Renal pelvis (tissue), 4 donors: ENCODE measurements around the gene EEF2KMT. TPM values are rescaled to one million over a fixed set of nuclear protein-coding genes. Genes with fewer than 3 reads are reported as not detected.
"Not testable (repeated sequence)": the region's sequence is repeated elsewhere in the genome, so short reads cannot be mapped to it uniquely, and the experiment has no call there.

Experiments
- DNase-seq: peaks from one replicate; pipeline ENCODE4 v3.0.0-alpha.2; 2013
- polyA plus RNA-seq, 3 donors: library from polyadenylated mRNA; unstranded; fragments of 120-200 nt; gene quantifications; one replicate each; pipeline ENCODE4 v1.2.1, GENCODE V29; 2013; ENCODE audit not compliant: insufficient read length in 3 of 3

The EEF2KMT gene
- polyA plus RNA-seq, 3 donors: 13.5 to 17.8 (median 14.0) TPM

- peak; percentile 67 for DNase-seq
Observed at GRCh38 chr16:5098221-5099159, 895 bp upstream of the EEF2KMT start.

- not testable (repeated sequence) for DNase-seq
Observed at GRCh38 chr16:5097061-5097469, 530 bp downstream of the EEF2KMT start.

- DNase-seq: not testable (repeated sequence)
Observed at GRCh38 chr16:5096437-5097060, 1.0 kb downstream of the EEF2KMT start.

- not testable (repeated sequence) for DNase-seq
Observed at GRCh38 chr16:5095145-5095830, 2.3 kb downstream of the EEF2KMT start.

- DNase-seq: not testable (repeated sequence)
Observed at GRCh38 chr16:5093746-5094145, 3.8 kb downstream of the EEF2KMT start.

GRCh38 chr16:5093081-5093480 lies 4.5 kb downstream of the EEF2KMT start:
- DNase-seq: not testable (repeated sequence)

- not testable (repeated sequence) for DNase-seq
Observed at GRCh38 chr16:5090592-5090991, 7.0 kb downstream of the EEF2KMT start.

- DNase-seq: not testable (repeated sequence)
Observed at GRCh38 chr16:5089911-5090555, 7.6 kb downstream of the EEF2KMT start.

GRCh38 chr16:5088936-5089335 lies 8.7 kb downstream of the EEF2KMT start:
- not testable (repeated sequence) for DNase-seq

- DNase-seq: not testable (repeated sequence)
Observed at GRCh38 chr16:5088086-5088790, 9.4 kb downstream of the EEF2KMT start.

GRCh38 chr16:5085716-5086115 lies 11.9 kb downstream of the EEF2KMT start:
- not testable (repeated sequence) for DNase-seq

GRCh38 chr16:5084802-5085201 lies 12.8 kb downstream of the EEF2KMT start:
- DNase-seq: not testable (repeated sequence)

GRCh38 chr16:5084099-5084731 lies 13.4 kb downstream of the EEF2KMT start:
- DNase-seq: not testable (repeated sequence)

GRCh38 chr16:5083646-5084045 lies 13.9 kb downstream of the EEF2KMT start:
- not testable (repeated sequence) for DNase-seq

GRCh38 chr16:5080996-5081395 lies 16.6 kb downstream of the EEF2KMT start:
- not testable (repeated sequence) for DNase-seq

GRCh38 chr16:5080461-5080860 lies 17.1 kb downstream of the EEF2KMT start:
- DNase-seq: not testable (repeated sequence)

- DNase-seq: no peak
Observed at GRCh38 chr16:5078626-5079025, 19.0 kb downstream of the EEF2KMT start.

GRCh38 chr16:5077304-5077703 lies 20.3 kb downstream of the EEF2KMT start:
- no peak for DNase-seq

GRCh38 chr16:5075637-5076036 lies 22.0 kb downstream of the EEF2KMT start:
- no peak for DNase-seq

- DNase-seq: not testable (repeated sequence)
Observed at GRCh38 chr16:5073771-5074170, 23.8 kb downstream of the EEF2KMT start.

GRCh38 chr16:5073279-5073629 lies 24.3 kb downstream of the EEF2KMT start:
- DNase-seq: no peak
